ENCODE data around the gene SLC39A7. TPM values are rescaled to one million over a fixed set of nuclear protein-coding genes. Genes with fewer than 3 reads are reported as not detected.

The SLC39A7 gene
- polyA plus RNA-seq, 4 donors, result 38.9 to 162 (median 79.1) TPM

GRCh38 chr6:33241968-33242367 is 41.3 kb downstream of the SLC39A7 start:
- Histone ChIP-seq H3K4me3 (ENCODE audit: low read depth in 1 of 3, low read length in 3 of 3) (no peak overlapping the region), H3K27ac (ENCODE audit: low read depth in 1 of 3, low read length in 2 of 3) (no peak overlapping the region), H3K36me3 (ENCODE audit: control insufficient read depth in 3 of 3, insufficient read depth in 2 of 3, low read depth in 1 of 3, low read length in 3 of 3) (no peaks in the 10 kb centered on the region), H3K9me3 (ENCODE audit: control insufficient read depth in 2 of 2, insufficient read depth in 1 of 2, low read depth in 1 of 2, low read length in 1 of 2) (no peaks in the 10 kb centered on the region), H3K4me1 (ENCODE audit: control insufficient read depth in 3 of 3, insufficient read depth in 2 of 3, low read depth in 1 of 3, low read length in 2 of 3) (no peaks in the 10 kb centered on the region), H3K27me3 (ENCODE audit: control insufficient read depth in 3 of 3, insufficient read depth in 3 of 3, low read length in 3 of 3) (peaks cover 0 to 23% (median 0%) of the 10 kb centered on the region in 3 donors)
- DNase-seq (no peak), FAIRE-seq (no peak)
- WGBS, 3 donors, result 46 to 60% (median 48%) methylated on average over 3 of the region's 3 CpGs

GRCh38 chr6:33243476-33243875 is 42.8 kb downstream of the SLC39A7 start:
- Histone ChIP-seq H3K36me3 (ENCODE audit: control insufficient read depth in 3 of 3, insufficient read depth in 2 of 3, low read depth in 1 of 3, low read length in 3 of 3) (no peaks in the 10 kb centered on the region), H3K27me3 (ENCODE audit: control insufficient read depth in 3 of 3, insufficient read depth in 3 of 3, low read length in 3 of 3) (peaks cover 0 to 32% (median 0%) of the 10 kb centered on the region in 3 donors), H3K4me3 (ENCODE audit: low read depth in 1 of 3, low read length in 3 of 3) (no peak overlapping the region), H3K9me3 (ENCODE audit: control insufficient read depth in 2 of 2, insufficient read depth in 1 of 2, low read depth in 1 of 2, low read length in 1 of 2) (no peaks in the 10 kb centered on the region), H3K4me1 (ENCODE audit: control insufficient read depth in 3 of 3, insufficient read depth in 2 of 3, low read depth in 1 of 3, low read length in 2 of 3) (peaks cover 0 to 5% (median 0%) of the 10 kb centered on the region in 3 donors), H3K27ac (ENCODE audit: low read depth in 1 of 3, low read length in 2 of 3) (no peak overlapping the region)
- 31 to 51% (median 36%) methylated on average over 1 of the region's 1 CpG for WGBS, 3 donors
- FAIRE-seq (no peak), DNase-seq (no peak)

- whole genome bisulfite sequencing, 3 donors, result 3 to 4% (median 4%) methylated on average over 25 to 28 of the region's 28 CpGs
- FAIRE-seq (no peak), DNase-seq (peak; percentile 89 to 91)
- H3K27ac ChIP-seq (ENCODE audit: low read depth in 1 of 3, low read length in 2 of 3), result peak overlapping the region in 2 of 3 donors; percentile 7 to 95
- no peaks in the 10 kb centered on the region for H3K9me3 ChIP-seq (ENCODE audit: control insufficient read depth in 2 of 2, insufficient read depth in 1 of 2, low read depth in 1 of 2, low read length in 1 of 2)
- peaks cover 0 to 12% (median 0%) of the 10 kb centered on the region in 3 donors for H3K36me3 ChIP-seq (ENCODE audit: control insufficient read depth in 3 of 3, insufficient read depth in 2 of 3, low read depth in 1 of 3, low read length in 3 of 3)
- peaks cover 0 to 15% (median 0%) of the 10 kb centered on the region in 3 donors for H3K27me3 ChIP-seq (ENCODE audit: control insufficient read depth in 3 of 3, insufficient read depth in 3 of 3, low read length in 3 of 3)
- peaks cover 3 to 20% (median 3%) of the 10 kb centered on the region in 3 donors for H3K4me1 ChIP-seq (ENCODE audit: control insufficient read depth in 3 of 3, insufficient read depth in 2 of 3, low read depth in 1 of 3, low read length in 2 of 3)
- H3K4me3 ChIP-seq (ENCODE audit: low read depth in 1 of 3, low read length in 3 of 3), result peak overlapping the region in 2 of 3 donors; percentile 37 to 50
Observed at GRCh38 chr6:33247977-33248642, 47.4 kb downstream of the SLC39A7 start.

- no peak for FAIRE-seq
- DNase-seq, result no peak
- H3K4me3 ChIP-seq (ENCODE audit: low read depth in 1 of 3, low read length in 3 of 3), result peak overlapping the region; percentile 32 to 50 (median 37)
Observed at GRCh38 chr6:33248643-33248931, 47.9 kb downstream of the SLC39A7 start.

GRCh38 chr6:33248932-33249731 is 48.5 kb downstream of the SLC39A7 start:
- WGBS, 3 donors, result 0 to 1% (median 0%) methylated on average over 57 to 58 of the region's 58 CpGs
- DNase-seq, result peak; percentile 97 to 100
- Histone ChIP-seq H3K36me3 (ENCODE audit: control insufficient read depth in 3 of 3, insufficient read depth in 2 of 3, low read depth in 1 of 3, low read length in 3 of 3) (peaks cover 0 to 14% (median 0%) of the 10 kb centered on the region in 3 donors), H3K4me1 (ENCODE audit: control insufficient read depth in 3 of 3, insufficient read depth in 2 of 3, low read depth in 1 of 3, low read length in 2 of 3) (peaks cover 3 to 20% (median 3%) of the 10 kb centered on the region in 3 donors), H3K27ac (ENCODE audit: low read depth in 1 of 3, low read length in 2 of 3) (peak overlapping the region; percentile 34 to 95 (median 94)), H3K9me3 (ENCODE audit: control insufficient read depth in 2 of 2, insufficient read depth in 1 of 2, low read depth in 1 of 2, low read length in 1 of 2) (no peaks in the 10 kb centered on the region), H3K27me3 (ENCODE audit: control insufficient read depth in 3 of 3, insufficient read depth in 3 of 3, low read length in 3 of 3) (peaks cover 0 to 15% (median 0%) of the 10 kb centered on the region in 3 donors), H3K4me3 (ENCODE audit: low read depth in 1 of 3, low read length in 3 of 3) (peak overlapping the region; percentile 32 to 57 (median 50))
- no peak for FAIRE-seq

More at GRCh38 chr6:33248643-33248931, 47.9 kb downstream of the SLC39A7 start:
- Histone ChIP-seq H3K27me3 (ENCODE audit: control insufficient read depth in 3 of 3, insufficient read depth in 3 of 3, low read length in 3 of 3) (peaks cover 0 to 15% (median 0%) of the 10 kb centered on the region in 3 donors), H3K9me3 (ENCODE audit: control insufficient read depth in 2 of 2, insufficient read depth in 1 of 2, low read depth in 1 of 2, low read length in 1 of 2) (no peaks in the 10 kb centered on the region), H3K4me1 (ENCODE audit: control insufficient read depth in 3 of 3, insufficient read depth in 2 of 3, low read depth in 1 of 3, low read length in 2 of 3) (peaks cover 3 to 20% (median 3%) of the 10 kb centered on the region in 3 donors), H3K36me3 (ENCODE audit: control insufficient read depth in 3 of 3, insufficient read depth in 2 of 3, low read depth in 1 of 3, low read length in 3 of 3) (peaks cover 0 to 14% (median 0%) of the 10 kb centered on the region in 3 donors), H3K27ac (ENCODE audit: low read depth in 1 of 3, low read length in 2 of 3) (peak overlapping the region; percentile 7 to 95 (median 34))
- 0 to 1% (median 1%) methylated on average over 18 of the region's 18 CpGs for WGBS, 3 donors

GRCh38 chr6:33249732-33250630 is 49.3 kb downstream of the SLC39A7 start:
- Histone ChIP-seq H3K9me3 (ENCODE audit: control insufficient read depth in 2 of 2, insufficient read depth in 1 of 2, low read depth in 1 of 2, low read length in 1 of 2) (no peaks in the 10 kb centered on the region), H3K27ac (ENCODE audit: low read depth in 1 of 3, low read length in 2 of 3) (peak overlapping the region; percentile 34 to 95 (median 94)), H3K36me3 (ENCODE audit: control insufficient read depth in 3 of 3, insufficient read depth in 2 of 3, low read depth in 1 of 3, low read length in 3 of 3) (peaks cover 0 to 14% (median 0%) of the 10 kb centered on the region in 3 donors), H3K4me1 (ENCODE audit: control insufficient read depth in 3 of 3, insufficient read depth in 2 of 3, low read depth in 1 of 3, low read length in 2 of 3) (peaks cover 3 to 20% (median 3%) of the 10 kb centered on the region in 3 donors), H3K4me3 (ENCODE audit: low read depth in 1 of 3, low read length in 3 of 3) (peak overlapping the region; percentile 10 to 57 (median 50)), H3K27me3 (ENCODE audit: control insufficient read depth in 3 of 3, insufficient read depth in 3 of 3, low read length in 3 of 3) (peaks cover 0 to 15% (median 0%) of the 10 kb centered on the region in 3 donors)
- DNase-seq, result no peak
- WGBS, 3 donors, result 17 to 22% (median 21%) methylated on average over 15 of the region's 15 CpGs
- no peak for FAIRE-seq

- no peak for FAIRE-seq
- Histone ChIP-seq H3K9me3 (ENCODE audit: control insufficient read depth in 2 of 2, insufficient read depth in 1 of 2, low read depth in 1 of 2, low read length in 1 of 2) (no peaks in the 10 kb centered on the region), H3K36me3 (ENCODE audit: control insufficient read depth in 3 of 3, insufficient read depth in 2 of 3, low read depth in 1 of 3, low read length in 3 of 3) (peaks cover 0 to 21% (median 0%) of the 10 kb centered on the region in 3 donors), H3K4me1 (ENCODE audit: control insufficient read depth in 3 of 3, insufficient read depth in 2 of 3, low read depth in 1 of 3, low read length in 2 of 3) (peaks cover 3 to 20% (median 3%) of the 10 kb centered on the region in 3 donors), H3K27me3 (ENCODE audit: control insufficient read depth in 3 of 3, insufficient read depth in 3 of 3, low read length in 3 of 3) (peaks cover 0 to 15% (median 0%) of the 10 kb centered on the region in 3 donors), H3K4me3 (ENCODE audit: low read depth in 1 of 3, low read length in 3 of 3) (no peak overlapping the region), H3K27ac (ENCODE audit: low read depth in 1 of 3, low read length in 2 of 3) (peak overlapping the region in 1 of 3 donors; percentile 2)
- DNase-seq, result no peak
- WGBS, 3 donors, result 91 to 97% (median 96%) methylated on average over 13 of the region's 13 CpGs
Observed at GRCh38 chr6:33250731-33251130, 50.1 kb downstream of the SLC39A7 start.
